ENCODE measurements around the gene TNP2.

The TNP2 gene

DNA sequence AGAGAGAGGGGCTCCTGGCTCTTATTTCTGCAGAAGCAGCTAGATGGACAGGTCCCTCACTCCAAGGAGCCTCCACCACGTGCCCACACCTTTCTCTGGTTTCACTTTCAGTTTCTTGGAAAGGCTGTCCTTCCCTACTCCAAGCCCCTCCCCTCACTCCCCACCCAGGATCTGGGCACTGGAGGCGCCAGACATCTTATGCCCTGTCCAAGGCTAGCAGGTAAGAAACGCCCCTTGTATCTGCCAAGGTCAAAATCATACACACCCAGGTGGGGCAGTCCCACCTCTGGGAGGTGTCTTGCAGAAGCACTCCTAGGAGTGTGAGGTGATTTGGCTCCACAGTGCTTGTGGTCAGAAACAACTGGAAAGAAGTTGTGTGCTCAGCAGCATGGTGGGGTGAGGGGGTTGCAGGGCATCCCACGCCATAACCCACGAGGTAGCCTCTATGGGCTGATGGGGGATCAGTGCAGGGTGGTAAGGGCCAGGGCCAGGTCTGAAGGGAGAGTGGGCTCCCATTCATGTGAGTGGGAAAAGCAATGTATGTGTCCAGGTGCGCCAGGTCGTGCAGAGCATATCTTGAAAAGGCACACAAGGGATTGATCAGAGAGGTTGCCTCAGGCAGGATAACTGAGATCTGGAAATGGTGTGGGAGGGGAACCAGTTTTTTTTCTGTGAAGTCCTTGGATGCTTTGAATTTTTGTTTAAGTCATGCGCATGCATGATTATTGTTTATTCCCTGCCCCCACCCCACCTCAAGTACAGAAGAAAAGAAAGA, 43.8 kb upstream of the TNP2 start:
- TF ChIP-seq CTCF (IDR thresholded peaks at IDR 0.05; ENCODE audit: low read length, missing control alignments): no peak
- DNase-seq (ENCODE audit: low read depth): peak; percentile 52
- H3K4me3 ChIP-seq (replicated peaks; ENCODE audit: low read depth, low read length): no peak overlapping the region

- H3K4me3 ChIP-seq (replicated peaks; ENCODE audit: low read depth, low read length): no peak overlapping the region
- DNase-seq (ENCODE audit: low read depth): peak; percentile 69
- no peak for TF ChIP-seq CTCF (IDR thresholded peaks at IDR 0.05; ENCODE audit: low read length, missing control alignments)
These were observed 42.0 kb upstream of the TNP2 start for GRCh38 chr16:11310997-11311561.

- TF ChIP-seq CTCF (IDR thresholded peaks at IDR 0.05; ENCODE audit: low read length, missing control alignments): no peak
- no peak overlapping the region for H3K4me3 ChIP-seq (replicated peaks; ENCODE audit: low read depth, low read length)
- no peak for DNase-seq (ENCODE audit: low read depth)
These were observed 41.5 kb upstream of the TNP2 start for GRCh38 chr16:11310634-11310977.

DNA sequence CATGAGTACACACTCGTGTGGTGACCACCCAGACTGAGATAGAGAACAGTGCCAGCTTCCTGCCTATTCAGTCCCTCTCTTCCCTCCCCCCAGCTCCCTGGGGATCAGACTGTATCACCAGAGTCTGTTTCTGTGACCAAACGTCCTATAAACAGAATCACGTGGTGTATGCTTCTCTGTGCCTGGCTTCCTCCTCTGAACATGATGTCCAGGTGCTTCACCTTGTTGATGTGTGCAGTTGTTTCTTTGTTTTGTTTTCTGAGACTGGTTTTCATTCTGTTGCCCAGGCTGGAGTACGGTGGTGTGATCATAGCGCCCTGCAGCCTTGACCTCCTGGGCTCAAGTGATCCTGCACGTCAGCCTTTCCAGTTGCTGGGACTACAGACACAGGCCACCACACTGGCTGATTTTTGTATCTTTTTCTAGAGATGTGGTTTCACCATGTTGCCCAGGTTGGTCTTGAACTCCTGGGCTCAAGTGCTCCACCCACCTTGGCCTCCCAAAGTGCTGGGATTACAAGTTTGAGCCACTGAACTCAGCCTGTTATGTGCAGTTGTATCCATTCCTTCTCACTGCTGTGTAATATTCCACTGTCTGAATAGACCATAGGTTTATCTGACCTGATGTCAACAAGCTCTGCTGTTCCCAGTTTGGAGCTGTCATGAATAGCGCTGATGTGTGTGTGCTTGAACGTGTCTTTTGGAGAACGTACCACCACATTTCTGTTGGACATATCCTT, 40.9 kb upstream of the TNP2 start:
- no peak for DNase-seq (ENCODE audit: low read depth)
- no peak for TF ChIP-seq CTCF (IDR thresholded peaks at IDR 0.05; ENCODE audit: low read length, missing control alignments)
- no peak overlapping the region for H3K4me3 ChIP-seq (replicated peaks; ENCODE audit: low read depth, low read length)

DNA sequence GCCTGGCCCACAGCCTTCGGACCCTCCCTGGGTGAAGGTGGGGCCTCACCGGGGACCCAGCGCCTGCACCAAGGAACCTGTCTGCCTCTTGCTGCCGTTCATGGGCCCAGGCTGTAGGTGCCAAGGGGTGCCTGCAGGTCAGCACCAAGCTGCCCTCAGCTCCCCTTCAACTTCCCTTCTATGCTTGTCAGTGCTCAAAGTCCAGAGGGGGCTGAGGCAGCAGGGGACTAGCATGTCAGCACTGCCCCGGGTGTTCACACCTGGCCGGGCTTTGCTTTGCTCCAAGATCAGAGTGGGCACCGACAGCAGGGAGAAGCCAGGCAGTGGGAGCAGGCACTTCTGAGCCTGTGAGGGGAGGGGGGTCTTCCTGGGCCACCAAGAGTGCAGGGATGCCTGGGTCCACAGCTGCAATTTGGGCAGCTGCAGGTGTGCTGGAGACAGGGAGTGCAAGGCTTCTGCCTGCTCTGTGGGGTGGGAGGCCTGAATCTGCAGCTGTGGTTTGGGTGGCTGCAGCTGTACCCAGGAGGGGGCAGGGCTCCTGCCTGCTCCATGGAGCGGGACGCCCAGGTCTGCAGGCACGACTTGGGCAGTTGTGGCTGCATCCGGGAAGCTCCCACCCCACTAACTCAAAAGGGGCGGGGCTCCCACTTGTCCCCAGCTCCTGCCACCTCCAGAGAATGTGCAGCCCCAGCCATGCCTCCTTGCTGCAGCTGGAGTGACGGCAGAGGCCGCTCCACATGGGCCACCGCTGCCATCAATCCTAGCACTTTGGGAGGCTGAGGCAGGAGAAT, 39.6 kb upstream of the TNP2 start:
- no peak for DNase-seq (ENCODE audit: low read depth)
- no peak for TF ChIP-seq CTCF (IDR thresholded peaks at IDR 0.05; ENCODE audit: low read length, missing control alignments)
- H3K4me3 ChIP-seq (replicated peaks; ENCODE audit: low read depth, low read length): no peak overlapping the region

- DNase-seq (ENCODE audit: low read depth): no peak
- no peak for TF ChIP-seq CTCF (IDR thresholded peaks at IDR 0.05; ENCODE audit: low read length, missing control alignments)
- no peak overlapping the region for H3K4me3 ChIP-seq (replicated peaks; ENCODE audit: low read depth, low read length)
These were observed 38.7 kb upstream of the TNP2 start for GRCh38 chr16:11307639-11308492.
